Adrenal gland (tissue), 12 donors: ENCODE measurements around the gene SH2D4B. TPM values are rescaled to one million over a fixed set of nuclear protein-coding genes. Genes with fewer than 3 reads are reported as not detected.
A peak's percentile ranks its signal among the peaks of the same experiment; 100 is the strongest.

ENCODE experiments used
- DNase-seq, 7 donors: peaks; one replicate each; pipeline ENCODE4 v3.0.0-alpha.2; 2019 to 2020
- H3K27ac ChIP-seq, 5 donors: fragments of 200-600 bp; sonication (generic) in 4 of 5; 1 replicate in 3 of 5; 2 replicates in 2 of 5; pipeline versions ENCODE4 v1.5.1 to v1.8.0; 2016 to 2020; ENCODE audit warnings: mild to moderate bottlenecking in 1 of 5
- H3K27me3 ChIP-seq: fragments of 200-600 bp; 2 replicates; pipeline ENCODE4 v1.8.0; 2021
- H3K36me3 ChIP-seq, 2 donors: fragments of 200-600 bp; replicated peaks in 1 of 2; 1 replicate in 1 of 2; 2 replicates in 1 of 2; pipeline versions ENCODE4 v1.5.1 to v1.8.0; 2018 to 2022
- H3K4me1 ChIP-seq, 2 donors: fragments of 200-600 bp; replicated peaks in 1 of 2; 1 replicate in 1 of 2; 2 replicates in 1 of 2; pipeline versions ENCODE4 v1.5.1 to v1.8.0; 2018 to 2021
- H3K4me3 ChIP-seq, 4 donors: fragments of 200-600 bp; sonication (generic) in 3 of 4; one replicate each; pipeline ENCODE4 v1.5.1; 2016 to 2018
- H3K9me3 ChIP-seq, 3 donors: fragments of 200-600 bp; sonication (generic) in 1 of 3; replicated peaks in 1 of 3; 1 replicate in 2 of 3; 2 replicates in 1 of 3; pipeline versions ENCODE4 v1.5.1 to v1.8.0; 2016 to 2021
- POLR2A ChIP-seq, 2 donors: fragments of 450-650 bp; IDR thresholded peaks; one replicate each; pipeline ENCODE4 v1.6.1; 2017; ENCODE audit warnings: antibody characterized with exemption in 2 of 2, mild to moderate bottlenecking in 2 of 2, moderate library complexity in 1 of 2
- WGBS, 4 donors: extraction: QIAGEN DNeasy Blood & Tissue Kit in 2 of 4; methylation state at CpG; one replicate each; pipeline versions ENCODE4 v1.1.5 to v1.1.7; 2013 to 2017; 5-methylcytosine and 5-hydroxymethylcytosine counted together
- intact Hi-C, 2 donors: fragments of 100-400 bp; cut with DNase I; formaldehyde crosslinking; loops; one replicate each; pipeline versions ENCODE4 v1.14.1 to v1.15.0; 2022 to 2023
- polyA plus RNA-seq, 3 donors: library from polyadenylated mRNA; stranded (reverse); fragments of 200-250 nt in 2 of 3; fragments of 350-450 nt in 1 of 3; fragmentation: Illumina TruSeq in 1 of 3; extraction: RNeasy Lipid Tissue Mini Kit (QIAGEN cat#74804) in 1 of 3; gene quantifications; one replicate each; pipeline ENCODE4 v1.2.3, GENCODE V29; 2013 to 2014
- total RNA-seq, 9 donors: library from RNA; depleted of rRNA in 4 of 9; stranded (reverse); fragments of >200 nt in 4 of 9; fragments of 120-200 nt in 1 of 9; fragmentation: NEBNext Ultra II Directional in 1 of 9; extraction: Animal tissue kit (Norgen Biotek cat#: 25700) in 1 of 9; gene quantifications; one replicate each; pipeline versions ENCODE4 v1.1.0 to v1.2.4, GENCODE V29; 2013 to 2023
- TF ChIP-seq, protein P1 (sequence below), 6 experiments: fragments of 450-650 bp in 4 of 6; fragments of 200-600 bp in 2 of 6; sonication (generic) in 1 of 6; IDR thresholded peaks; 1 replicate in 5 of 6; 2 replicates in 1 of 6; pipeline versions ENCODE4 v1.5.1 to v1.8.0; 2016 to 2021; ENCODE audit warnings: antibody characterized with exemption in 6 of 6, mild to moderate bottlenecking in 2 of 6, moderate library complexity in 1 of 6
- donor health status: healthy with polysubstance abuse.
- donor health status: Bipolar disorder and iron deficiency.
- donor health status: DM: yes; HTN: yes; CAD: no.
- donor health status: DM: no; HTN: no; CAD: no.
- donor health status: DM: no; HTN: no; CAD: no.
- donor health status: DM: yes; HTN: yes; CAD: no.

SH2D4B gene
- total and polyA plus RNA-seq, 12 donors = 0.06 to 0.35 (median 0.07) TPM; not detected in 9

DNA sequence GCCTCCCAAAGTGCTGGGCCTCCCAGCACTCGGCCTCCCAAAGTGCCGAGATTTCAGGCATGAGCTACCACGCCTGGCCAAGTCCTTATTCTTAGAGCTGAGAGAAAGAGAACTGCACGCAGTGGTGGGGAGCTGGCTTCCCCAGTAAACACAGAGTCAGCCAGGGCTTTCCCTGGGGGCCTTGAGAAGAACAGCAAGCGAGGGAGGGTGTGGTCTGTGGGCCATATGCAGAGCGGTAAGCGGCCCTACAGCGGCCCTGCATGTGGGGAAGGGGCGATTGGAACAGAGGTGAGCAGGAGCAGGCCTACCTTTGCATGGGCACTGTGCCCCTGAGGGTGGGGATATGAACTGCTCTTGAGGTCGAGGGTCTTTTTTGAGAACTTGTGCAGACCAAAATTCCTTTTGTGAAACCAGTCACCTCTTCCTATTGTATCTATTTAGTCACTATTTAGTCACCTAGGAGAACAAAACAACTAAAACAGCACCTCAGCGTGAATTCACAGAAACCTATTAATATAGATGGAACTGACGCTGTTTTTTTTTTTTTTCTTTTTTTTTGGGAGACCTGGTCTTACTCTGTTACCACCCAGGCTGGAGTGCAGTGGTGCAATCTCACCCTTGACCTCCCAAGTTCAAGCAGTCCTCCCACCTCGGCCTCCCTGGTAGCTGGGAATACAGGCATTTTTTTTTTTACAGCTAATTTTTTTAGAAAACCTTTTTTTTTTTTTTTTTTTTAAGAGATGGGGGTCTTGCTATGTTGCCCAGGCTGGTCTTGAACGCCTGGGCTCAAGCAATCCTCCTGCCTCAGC, 36.9 kb upstream of the SH2D4B start:
- no peaks in the 10 kb centered on the region for H3K27me3 ChIP-seq
- H3K27ac ChIP-seq = peak overlapping the region in 4 of 5 donors; percentile 8 to 98 (median 88)
- peaks cover 0 to 4% (median 0%) of the 10 kb centered on the region in 3 donors for H3K9me3 ChIP-seq
- 71 to 87% (median 76%) methylated on average over 12 to 14 of the region's 14 CpGs for WGBS, 4 donors
- H3K36me3 ChIP-seq = no peaks in the 10 kb centered on the region
- H3K4me1 ChIP-seq = peaks cover 38 to 81% of the 10 kb centered on the region in 2 donors
- no peak overlapping the region for H3K4me3 ChIP-seq
- DNase-seq = peak in 2 of 7 donors; percentile 26 to 54
- no peak for TF ChIP-seq POLR2A (IDR thresholded peaks at IDR 0.05)
- TF ChIP-seq, protein P1, sequence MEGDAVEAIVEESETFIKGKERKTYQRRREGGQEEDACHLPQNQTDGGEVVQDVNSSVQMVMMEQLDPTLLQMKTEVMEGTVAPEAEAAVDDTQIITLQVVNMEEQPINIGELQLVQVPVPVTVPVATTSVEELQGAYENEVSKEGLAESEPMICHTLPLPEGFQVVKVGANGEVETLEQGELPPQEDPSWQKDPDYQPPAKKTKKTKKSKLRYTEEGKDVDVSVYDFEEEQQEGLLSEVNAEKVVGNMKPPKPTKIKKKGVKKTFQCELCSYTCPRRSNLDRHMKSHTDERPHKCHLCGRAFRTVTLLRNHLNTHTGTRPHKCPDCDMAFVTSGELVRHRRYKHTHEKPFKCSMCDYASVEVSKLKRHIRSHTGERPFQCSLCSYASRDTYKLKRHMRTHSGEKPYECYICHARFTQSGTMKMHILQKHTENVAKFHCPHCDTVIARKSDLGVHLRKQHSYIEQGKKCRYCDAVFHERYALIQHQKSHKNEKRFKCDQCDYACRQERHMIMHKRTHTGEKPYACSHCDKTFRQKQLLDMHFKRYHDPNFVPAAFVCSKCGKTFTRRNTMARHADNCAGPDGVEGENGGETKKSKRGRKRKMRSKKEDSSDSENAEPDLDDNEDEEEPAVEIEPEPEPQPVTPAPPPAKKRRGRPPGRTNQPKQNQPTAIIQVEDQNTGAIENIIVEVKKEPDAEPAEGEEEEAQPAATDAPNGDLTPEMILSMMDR (IDR thresholded peaks at IDR 0.05) = no peak
- intact Hi-C loops = loop anchor here (2.0 to 10.0 kb wide), 2 partner anchors 56 to 116 kb away; no protein-coding TSS in a partner anchor

DNA sequence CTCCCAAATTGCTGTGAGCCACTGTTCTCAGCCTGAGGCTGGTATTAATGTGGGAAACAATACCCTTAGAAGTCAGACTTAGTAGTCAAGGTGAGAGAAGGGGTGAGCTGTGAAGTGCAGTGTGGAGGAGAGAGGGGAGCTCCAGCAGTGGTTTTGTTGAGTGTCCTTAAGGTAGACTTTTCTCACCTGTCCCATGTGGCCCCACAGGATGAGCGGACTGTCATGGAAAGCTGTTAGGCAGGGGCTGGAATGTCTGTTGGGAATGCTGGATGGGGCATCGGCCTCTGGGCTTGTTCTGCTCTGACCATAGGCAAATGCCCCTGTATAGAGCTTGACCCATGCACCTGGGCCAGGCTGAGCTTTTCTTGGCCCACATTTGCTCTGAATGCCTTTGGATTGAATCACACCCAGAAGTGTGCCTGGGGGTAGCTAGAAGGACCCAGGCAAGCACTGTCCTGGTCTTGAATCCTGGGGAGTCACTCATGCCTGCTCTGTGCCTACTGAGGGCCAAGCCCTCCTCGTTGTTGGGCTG, 36.3 kb upstream of the SH2D4B start:
- peaks cover 38 to 85% of the 10 kb centered on the region in 2 donors for H3K4me1 ChIP-seq
- no peak overlapping the region for H3K4me3 ChIP-seq
- H3K27me3 ChIP-seq = no peaks in the 10 kb centered on the region
- H3K36me3 ChIP-seq = no peaks in the 10 kb centered on the region
- peak in 1 of 7 donors; percentile 39 for DNase-seq
- intact Hi-C loops = loop anchor here (2.0 to 10.0 kb wide), 2 partner anchors 57 to 117 kb away; no protein-coding TSS in a partner anchor
- TF ChIP-seq, protein P1 (IDR thresholded peaks at IDR 0.05) = no peak
- no peak for TF ChIP-seq POLR2A (IDR thresholded peaks at IDR 0.05)
- WGBS, 4 donors = 80 to 100% (median 98%) methylated on average over 2 to 3 of the region's 3 CpGs
- H3K27ac ChIP-seq = peak overlapping the region in 2 of 5 donors; percentile 38 to 91
- H3K9me3 ChIP-seq = peaks cover 0 to under 1% (median 0%) of the 10 kb centered on the region in 3 donors

DNA sequence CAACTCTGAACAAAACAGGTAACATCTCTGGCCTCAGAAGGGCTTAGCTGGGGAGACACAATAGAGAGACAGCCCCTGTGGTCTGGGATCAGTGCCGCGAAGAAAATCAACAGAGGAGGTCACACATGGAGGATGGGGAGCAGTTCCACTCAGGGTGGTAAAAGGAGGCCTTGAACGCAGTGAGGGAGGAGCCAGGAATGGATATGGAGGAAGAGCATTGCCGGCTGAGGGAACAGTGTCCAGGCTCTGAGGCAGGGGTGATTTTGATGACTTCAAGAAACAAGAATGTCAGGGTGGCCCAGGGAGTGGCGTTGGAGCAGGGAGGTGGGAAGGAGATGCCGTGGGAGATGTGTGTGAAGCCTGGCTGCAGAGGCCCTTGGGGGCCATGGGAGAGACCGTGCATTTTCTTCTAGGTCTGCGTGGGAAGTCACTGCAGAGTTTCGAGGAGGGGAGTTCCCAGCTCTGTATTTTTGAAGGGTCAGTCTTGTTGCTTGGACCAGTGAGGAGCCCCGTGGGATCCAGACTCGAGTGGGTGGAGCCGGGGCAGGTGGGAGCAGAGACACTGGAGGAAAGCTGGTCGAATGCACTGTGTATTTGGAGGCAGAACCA, 35.7 kb upstream of the SH2D4B start:
- no peak overlapping the region for H3K4me3 ChIP-seq
- peak in 1 of 7 donors; percentile 39 for DNase-seq
- H3K36me3 ChIP-seq = no peaks in the 10 kb centered on the region
- TF ChIP-seq, protein P1 (IDR thresholded peaks at IDR 0.05) = no peak
- no peak for TF ChIP-seq POLR2A (IDR thresholded peaks at IDR 0.05)
- H3K27me3 ChIP-seq = no peaks in the 10 kb centered on the region
- WGBS, 4 donors = 84 to 94% (median 89%) methylated on average over 12 to 13 of the region's 13 CpGs
- no peaks in the 10 kb centered on the region for H3K9me3 ChIP-seq
- H3K27ac ChIP-seq = peak overlapping the region in 1 of 5 donors; percentile 38
- H3K4me1 ChIP-seq = peaks cover 38 to 84% of the 10 kb centered on the region in 2 donors
- intact Hi-C loops = loop anchor here (2.0 to 10.0 kb wide), 2 partner anchors 57 to 117 kb away; no protein-coding TSS in a partner anchor
